NT2/D1 (cell line): ENCODE measurements around the gene WDCP.

ENCODE experiments used
- YY1 ChIP-seq: IDR thresholded peaks from 2 replicates; pipeline ENCODE4 v1.6.1; 2011; ENCODE audit not compliant: insufficient read length, insufficient read depth
- ZNF274 ChIP-seq: IDR thresholded peaks from 2 replicates; pipeline ENCODE4 v1.6.1; 2011; ENCODE audit warnings: mild to moderate bottlenecking, low read depth, low read length

DNA sequence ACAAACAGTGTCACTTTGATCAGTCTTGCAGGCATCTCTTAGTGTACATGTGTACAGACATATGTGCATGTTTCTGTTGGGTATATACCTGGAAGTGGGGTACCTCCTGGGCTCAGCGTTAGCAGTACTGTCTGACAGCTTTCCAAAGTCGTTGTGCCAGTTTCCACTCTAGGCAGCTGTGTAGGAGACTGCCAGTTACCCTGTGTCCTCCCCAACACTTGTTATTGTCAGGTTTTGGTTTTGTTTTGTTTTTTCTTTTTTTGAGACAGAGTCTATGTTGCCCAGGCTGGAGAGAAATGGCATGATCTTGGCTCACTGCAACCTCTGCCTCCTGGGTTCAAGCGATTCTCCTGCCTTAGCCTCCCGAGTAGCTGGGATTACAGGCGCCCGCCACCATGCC is 8.6 kb upstream of the WDCP start:
- no peak for TF ChIP-seq ZNF274
- no peak for TF ChIP-seq YY1
